GM18907 (cell line): ENCODE data around the gene UVRAG.

Source experiments
- ATAC-seq: cut with Tn5 transposase; IDR thresholded peaks from one replicate; pipeline ENCODE4 v1.9.1; 2021; ENCODE audit warnings: mild to moderate bottlenecking, moderate library complexity; ENCODE audit not compliant: unreplicated experiment

The UVRAG gene

DNA sequence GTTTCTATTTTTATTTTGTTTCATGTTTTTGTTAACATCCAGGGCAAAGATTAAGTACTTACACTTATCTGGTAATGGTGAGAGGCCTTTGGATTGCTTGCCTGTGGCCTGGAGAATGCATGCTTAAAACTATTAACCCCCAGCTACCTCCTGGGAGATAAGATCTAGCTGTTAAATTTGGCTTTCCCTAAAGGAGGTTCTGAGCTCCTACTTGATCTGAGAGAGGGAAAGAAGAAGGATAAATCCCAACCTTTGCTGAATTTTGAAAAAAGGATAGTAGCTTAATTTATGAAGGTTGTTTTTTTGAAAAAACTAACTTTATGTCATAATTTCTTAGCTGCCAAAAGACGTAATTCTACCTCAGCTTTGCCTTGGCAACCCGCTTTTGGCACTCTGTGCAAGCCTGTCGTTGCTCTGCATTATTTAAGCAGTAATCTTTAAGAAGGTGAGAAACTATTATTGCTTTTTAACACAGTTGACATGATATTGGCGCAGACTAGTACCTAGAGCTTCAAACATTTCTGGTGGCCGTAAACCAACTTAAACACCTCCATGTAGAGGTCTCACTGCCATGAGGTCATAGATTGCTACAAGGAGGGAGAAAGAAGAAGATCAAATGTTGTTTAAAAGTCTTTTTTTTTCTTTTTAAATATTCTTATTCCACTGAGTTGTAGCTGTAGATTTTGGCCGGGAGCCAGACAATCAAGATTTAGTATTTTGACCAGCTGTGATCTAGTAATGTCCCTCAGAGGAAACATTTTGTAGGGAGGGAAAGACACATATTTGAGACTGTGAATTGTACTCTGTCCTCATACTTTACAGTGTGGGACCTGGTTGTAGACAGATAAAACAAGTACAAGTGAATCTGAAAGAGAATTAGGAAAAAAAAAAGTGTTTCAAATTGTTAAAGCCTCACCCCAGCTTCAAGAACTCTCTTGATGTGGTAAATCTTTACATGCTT, 316.9 kb downstream of the UVRAG start:
- ATAC-seq, result no peak

DNA sequence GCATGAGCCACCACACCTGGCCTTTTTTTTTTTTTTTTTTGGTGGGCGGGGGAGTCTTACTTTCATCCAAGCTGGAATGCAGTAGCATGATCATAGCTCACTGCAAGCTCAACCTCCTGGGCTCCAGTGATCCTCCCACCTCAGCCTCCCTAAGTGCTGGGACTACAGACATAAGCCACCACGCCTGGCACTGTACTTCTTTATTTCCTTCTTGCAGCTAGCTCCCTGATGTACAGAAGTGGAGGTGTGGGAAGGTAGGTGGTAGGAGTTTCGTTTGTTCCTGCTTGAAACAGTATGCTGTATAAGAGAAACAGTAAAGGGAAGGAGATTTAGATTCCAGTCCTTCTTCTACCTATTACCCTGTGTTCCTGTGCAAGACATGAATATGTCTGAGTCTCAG, 319.2 kb downstream of the UVRAG start:
- ATAC-seq, result no peak

GRCh38 chr11:76135491-76135890, 320.5 kb downstream of the UVRAG start:
- no peak for ATAC-seq

GRCh38 chr11:76139314-76139713, 324.3 kb downstream of the UVRAG start:
- no peak for ATAC-seq

DNA sequence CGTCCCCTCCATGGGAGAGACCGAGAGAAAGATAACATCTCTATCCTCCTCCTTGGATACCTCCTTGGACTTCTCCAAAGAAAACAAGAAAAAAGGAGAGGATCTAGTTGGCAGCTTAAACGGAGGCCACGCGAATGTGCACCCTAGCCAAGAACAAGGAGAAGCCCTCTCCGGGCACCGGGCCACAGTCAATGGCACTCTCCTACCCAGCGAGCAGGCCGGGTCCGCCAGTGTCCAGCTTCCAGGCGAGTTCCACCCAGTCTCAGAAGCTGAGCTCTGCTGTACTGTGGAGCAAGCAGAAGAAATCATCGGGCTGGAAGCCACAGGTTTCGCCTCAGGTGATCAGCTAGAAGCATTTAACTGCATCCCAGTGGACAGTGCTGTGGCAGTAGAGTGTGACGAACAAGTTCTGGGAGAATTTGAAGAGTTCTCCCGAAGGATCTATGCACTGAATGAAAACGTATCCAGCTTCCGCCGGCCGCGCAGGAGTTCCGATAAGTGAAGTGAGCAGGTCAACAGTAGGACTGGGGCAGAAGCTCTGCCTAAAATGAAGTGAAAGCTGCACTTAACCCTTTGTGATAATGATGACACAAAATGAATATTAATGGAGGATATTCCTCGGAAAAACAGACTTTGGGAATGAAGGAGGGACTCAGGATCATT, 326.0 kb downstream of the UVRAG start:
- no peak for ATAC-seq

DNA sequence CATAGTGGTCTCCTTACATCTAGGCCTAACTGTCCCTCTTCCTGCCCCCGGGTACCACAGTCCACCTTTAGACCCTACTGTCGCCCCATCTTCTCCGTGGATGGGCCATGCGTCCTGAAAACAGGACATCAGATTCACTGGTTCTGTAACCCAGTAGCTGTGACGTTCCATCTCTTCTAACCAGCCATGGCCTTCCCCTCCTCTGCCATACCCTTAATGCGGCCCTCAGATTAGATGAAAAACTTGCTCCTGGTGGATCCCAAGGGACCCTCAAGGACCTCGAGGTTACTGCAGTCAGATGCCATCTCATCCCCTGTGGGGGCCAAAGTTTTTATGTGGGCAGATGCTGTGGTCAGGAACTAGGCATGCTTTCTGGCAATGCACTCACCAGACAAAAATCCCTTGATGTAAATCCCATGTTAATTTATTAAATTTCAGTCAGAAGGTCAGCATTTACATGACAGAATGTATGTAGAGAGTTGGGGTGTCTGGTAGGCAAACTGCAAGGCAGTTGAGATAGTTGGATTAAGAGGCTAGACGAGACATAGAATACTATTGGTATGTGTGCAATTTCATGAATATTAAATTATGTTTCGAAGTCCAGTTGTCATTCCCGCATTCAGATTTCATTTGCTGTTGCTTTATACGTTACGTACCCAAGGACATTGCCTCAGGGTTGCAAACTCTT, 327.0 kb downstream of the UVRAG start:
- no peak for ATAC-seq

DNA sequence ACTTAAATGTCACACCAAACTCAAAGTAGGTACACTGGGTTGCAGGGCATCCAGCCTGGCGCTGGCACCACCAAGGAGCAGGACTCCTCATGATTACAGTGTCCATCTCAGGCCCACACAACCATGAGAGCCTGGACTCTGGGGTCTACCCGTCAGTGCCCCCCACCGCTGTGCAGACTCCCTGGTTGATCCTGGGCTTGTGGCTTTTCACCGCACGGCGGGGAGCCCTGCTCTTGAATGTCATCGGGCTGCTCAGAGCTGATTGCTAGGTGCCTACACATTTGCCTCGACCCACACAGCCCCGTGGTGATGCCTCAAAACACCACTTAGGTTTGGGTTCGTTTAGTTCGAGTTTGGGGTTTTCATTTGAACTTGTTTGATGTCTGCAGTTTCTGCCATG, 328.3 kb downstream of the UVRAG start:
- ATAC-seq, result no peak

- ATAC-seq, result no peak
Measured at GRCh38 chr11:76147106-76147740, 332.2 kb downstream of the UVRAG start.

DNA sequence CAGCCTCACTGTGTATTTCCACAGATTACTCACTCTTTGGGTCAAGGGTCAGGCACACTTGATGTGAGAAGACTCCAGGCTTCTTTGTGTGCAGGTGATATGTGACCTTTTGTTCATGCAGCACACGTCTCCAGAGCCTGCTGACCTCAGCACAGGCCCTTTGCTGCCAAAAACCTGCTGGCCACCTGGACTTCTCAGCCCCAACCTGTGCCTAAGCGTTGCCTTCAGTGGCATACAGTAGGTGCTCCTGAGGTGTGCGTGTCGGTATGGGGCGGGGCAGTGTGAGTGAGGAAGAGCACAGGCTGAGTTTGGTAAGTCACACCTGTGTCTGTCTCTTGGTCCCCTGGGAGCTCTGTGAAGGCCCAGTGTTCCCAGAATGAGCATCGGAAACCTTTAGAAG, 333.2 kb downstream of the UVRAG start:
- ATAC-seq, result no peak

DNA sequence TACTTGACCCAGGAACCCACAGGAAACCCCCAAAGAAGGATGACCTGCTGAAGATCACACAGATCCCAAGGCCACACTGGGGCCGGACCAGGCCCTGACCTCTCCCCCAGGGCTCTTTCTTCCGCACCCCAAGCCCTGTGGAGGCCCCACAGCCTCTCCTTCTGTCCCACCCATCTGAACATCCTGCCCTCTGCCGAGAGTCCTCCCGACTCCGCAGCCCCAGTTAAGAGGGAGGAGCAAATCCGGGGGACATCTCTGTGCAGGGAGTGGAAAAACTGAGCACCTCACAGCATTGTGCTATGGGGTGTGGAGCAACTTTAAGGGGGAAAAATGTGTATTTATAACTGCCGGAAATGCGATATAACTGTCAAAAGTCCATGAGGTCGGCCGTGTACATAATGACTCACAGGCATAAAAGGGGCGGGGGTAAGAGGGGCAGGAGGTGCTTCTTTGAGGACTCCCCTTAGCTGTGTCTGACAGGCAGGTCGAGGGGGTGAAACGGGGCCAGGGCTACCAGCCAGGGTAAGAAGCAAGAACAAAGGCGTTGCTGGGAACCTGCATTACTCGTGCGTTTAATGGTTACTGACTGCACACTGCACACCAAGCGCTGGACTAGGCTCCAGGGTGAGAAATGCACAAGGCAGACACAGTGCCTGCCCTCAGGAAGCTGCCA, 334.1 kb downstream of the UVRAG start:
- no peak for ATAC-seq

- no peak for ATAC-seq
Measured at GRCh38 chr11:76149713-76150112, 334.7 kb downstream of the UVRAG start.

DNA sequence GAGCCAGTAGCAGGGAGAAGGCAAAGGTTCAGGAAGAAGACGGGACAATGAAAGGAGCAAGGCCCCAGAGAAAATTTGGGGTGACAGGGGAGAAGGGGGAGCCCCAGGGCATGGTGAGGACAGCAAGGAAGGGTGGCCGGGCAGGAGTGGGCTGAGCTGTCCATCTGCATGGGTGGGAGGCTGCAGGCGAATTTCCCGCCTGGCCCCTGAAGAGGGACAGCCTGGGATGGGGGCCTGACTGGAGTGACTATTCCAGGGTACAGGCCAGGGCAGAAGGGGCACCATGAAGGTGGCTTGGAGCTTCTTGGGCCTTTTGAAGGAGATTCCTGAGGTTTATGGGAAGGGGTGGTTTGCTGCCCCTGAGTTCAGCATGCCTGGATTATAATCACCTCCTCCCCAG, 335.1 kb downstream of the UVRAG start:
- ATAC-seq, result no peak

DNA sequence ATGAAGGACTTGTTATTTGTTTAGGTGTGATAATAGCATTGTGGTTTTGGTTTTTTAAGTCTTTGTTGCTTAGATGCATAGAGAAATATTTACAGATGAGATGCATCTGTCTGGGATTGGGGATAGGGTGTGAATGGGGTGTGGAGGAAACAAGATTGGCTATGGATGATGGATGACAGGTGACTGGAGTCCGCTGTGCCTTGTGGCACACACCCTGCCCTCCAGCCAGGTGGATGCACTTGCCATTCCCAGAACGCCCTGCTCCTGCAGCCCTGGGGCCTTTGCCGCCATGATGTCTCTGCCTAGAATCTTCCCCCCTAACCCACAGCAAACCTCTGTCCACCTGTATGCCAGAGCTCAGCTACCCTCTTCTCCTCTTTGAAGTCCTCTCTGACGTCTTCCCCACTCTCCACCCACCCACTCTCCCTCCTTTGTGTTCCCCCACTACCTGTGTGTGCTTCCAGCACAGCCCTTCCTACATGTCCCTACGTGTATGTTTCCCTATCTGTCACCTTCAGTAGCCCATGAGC, 336.6 kb downstream of the UVRAG start:
- no peak for ATAC-seq

DNA sequence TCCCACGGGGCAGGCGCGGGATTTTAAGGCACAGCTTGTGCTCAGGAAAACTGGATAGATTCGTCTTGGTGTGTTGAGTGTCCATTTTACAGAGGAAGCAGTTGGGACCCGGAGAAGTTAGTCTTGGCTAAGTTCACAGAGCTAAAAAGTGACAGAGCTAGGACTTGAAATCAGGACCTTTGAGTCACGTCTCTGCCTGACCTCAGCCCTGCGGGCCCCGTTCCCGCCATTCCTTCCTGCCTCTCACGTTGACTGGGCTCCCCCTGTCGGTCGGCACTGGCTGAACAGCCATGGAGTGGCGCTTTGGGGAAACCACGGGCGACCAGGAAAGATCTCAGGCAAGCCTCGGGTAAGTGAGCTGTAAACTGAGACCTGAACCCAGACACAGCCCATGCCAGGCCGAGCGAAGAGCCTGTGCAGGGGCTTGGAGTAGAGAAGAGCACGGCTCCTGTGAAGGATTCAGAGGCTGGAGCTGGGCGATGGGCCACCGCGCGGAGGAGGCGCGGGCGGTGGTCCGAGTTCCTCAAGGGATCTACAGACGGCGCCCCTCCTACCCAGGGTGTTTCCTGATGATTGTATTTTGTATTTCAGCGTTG, 337.2 kb downstream of the UVRAG start:
- ATAC-seq, result peak; percentile 67

DNA sequence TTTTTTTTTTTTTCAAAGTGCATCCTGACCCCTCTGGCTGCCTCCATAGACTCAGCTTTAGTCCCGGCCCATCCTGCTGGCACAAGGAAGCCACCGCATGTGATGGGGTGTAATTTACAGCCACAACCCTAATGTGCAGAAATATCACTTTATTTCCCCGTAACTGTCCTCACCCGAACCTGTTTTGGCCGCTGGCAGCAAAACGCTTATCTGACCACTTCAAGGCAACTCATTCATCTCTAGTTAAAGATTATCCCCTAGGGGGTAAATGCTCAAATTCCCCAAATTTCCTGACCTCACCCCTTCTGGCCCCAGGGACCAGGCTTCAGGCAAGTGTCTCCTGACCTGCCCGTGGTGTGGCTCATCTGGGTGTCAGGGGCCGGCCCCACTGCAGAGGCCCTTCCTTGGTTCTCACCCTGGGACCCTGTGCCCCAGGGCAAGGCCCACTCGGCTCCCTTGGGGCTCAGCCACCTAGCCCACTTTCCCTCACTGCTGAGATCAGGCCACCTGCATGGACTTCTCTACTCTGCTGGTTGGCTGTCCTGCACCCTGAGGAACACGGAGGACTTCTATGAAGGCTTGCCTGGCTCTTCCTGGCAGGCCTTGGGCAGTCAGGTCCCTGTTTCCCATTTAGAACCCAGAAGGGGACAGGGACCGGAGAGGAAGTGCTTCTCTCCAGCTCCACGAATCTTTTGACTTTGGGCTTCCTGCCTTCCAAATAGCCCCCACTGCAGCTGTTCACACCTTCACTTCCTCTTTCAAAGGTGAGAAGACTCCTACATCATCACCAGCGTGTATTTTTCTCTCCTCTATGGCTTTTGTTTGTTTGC, 337.9 kb downstream of the UVRAG start:
- no peak for ATAC-seq

- no peak for ATAC-seq
Measured at GRCh38 chr11:76153571-76153923, 338.5 kb downstream of the UVRAG start.

DNA sequence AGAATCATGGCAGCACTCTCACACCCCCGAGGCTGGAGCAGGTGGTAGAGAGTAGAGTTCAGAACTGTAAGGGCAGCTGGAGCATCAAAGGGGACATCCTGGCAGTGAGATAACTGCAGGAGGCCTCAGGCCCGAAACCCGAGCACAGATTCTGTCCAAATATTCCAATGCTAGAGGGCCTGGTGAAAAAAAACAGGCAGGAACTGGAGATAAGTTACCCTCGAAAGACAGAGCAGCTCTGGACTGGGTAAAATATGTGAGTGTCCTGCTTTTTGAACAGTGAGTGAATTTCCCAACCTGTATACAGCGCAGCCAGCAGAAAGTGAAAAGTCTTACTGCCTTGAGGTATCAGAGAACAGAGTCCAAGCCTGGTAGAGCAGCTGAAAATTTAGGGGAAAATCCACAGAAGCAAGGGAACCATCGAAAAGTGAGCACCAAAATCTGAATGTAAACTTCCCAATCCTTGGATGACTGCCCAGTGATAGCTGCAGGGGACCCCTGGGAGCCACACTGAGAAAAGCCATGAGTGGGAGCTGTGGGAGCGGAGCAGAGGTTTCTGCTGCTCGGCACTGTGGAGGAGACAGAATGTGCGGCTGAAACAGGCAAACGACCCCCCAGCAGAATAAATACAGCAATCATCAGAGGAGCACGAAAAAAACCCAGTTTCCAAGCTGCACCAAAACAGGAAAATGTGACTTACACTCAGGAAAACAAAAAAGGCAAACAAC, 340.7 kb downstream of the UVRAG start:
- ATAC-seq, result no peak

DNA sequence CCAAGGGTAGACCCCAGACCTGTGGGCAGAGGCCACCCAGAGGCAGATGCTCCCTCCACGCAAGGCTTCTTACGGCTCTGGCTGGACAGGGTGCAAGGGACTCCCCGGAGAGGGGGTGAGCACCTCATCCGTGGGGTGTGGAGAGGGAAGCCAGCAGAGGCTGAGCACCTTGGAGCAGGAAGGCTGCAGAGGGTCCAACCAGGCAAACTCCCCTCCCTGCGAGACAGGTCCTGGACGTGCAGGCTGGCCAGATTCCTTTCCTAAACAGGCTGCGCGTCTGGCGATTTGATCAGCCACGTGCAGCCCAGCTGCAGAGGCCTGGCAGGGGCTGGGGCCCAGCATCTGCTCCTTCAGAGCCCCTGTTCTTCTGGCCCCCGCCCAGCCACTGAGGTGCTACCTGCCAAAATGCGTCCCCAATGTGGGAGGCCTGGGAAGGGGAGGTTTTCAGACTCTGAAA, 342.0 kb downstream of the UVRAG start:
- no peak for ATAC-seq
